Endodermal cell (in vitro differentiated cells): ENCODE data around the gene KCTD3. TPM values are rescaled to one million over a fixed set of nuclear protein-coding genes. Genes with fewer than 3 reads are reported as not detected.

Source experiments
- DNase-seq: peaks from one replicate; pipeline ENCODE4 v3.0.0-alpha.2; 2017
- H3K27ac ChIP-seq: 2 replicates; pipeline ENCODE4 v1.5.1; 2013; ENCODE audit warnings: mild to moderate bottlenecking, low read depth, low read length, moderate library complexity
- H3K27me3 ChIP-seq: 2 replicates; pipeline ENCODE4 v1.6.1; 2013; ENCODE audit warnings: mild to moderate bottlenecking, low read length, moderate library complexity; ENCODE audit not compliant: insufficient read depth, control insufficient read depth, poor library complexity, severe bottlenecking
- H3K36me3 ChIP-seq: 2 replicates; pipeline ENCODE4 v1.7.0; 2013; ENCODE audit warnings: mild to moderate bottlenecking, low read length, moderate library complexity; ENCODE audit not compliant: control insufficient read depth, insufficient read depth
- H3K4me1 ChIP-seq: one replicate; pipeline ENCODE4 v1.7.0; 2013; ENCODE audit warnings: low read length; ENCODE audit not compliant: control insufficient read depth, insufficient read depth
- H3K4me3 ChIP-seq: 2 replicates; pipeline ENCODE4 v1.5.1; 2013; ENCODE audit warnings: mild to moderate bottlenecking, low read length, moderate library complexity
- H3K9ac ChIP-seq: 2 replicates; pipeline ENCODE4 v1.6.1; 2013; ENCODE audit warnings: mild to moderate bottlenecking, low read length, moderate library complexity; ENCODE audit not compliant: poor library complexity, severe bottlenecking; ENCODE audit errors: extremely low read depth
- H3K9me3 ChIP-seq: 2 replicates; pipeline ENCODE4 v1.6.1; 2013; ENCODE audit warnings: mild to moderate bottlenecking, low read length, moderate library complexity; ENCODE audit not compliant: control insufficient read depth
- H3K27ac Mint-ChIP-seq: 2 replicates; pipeline ENCODE4 v1.8.0; 2020; ENCODE audit warnings: mixed read lengths
- H3K27me3 Mint-ChIP-seq: 2 replicates; pipeline ENCODE4 v1.8.0; 2021; ENCODE audit warnings: mild to moderate bottlenecking, mixed read lengths; ENCODE audit not compliant: insufficient read depth
- H3K36me3 Mint-ChIP-seq: 2 replicates; pipeline ENCODE4 v1.8.0; 2020; ENCODE audit warnings: low read depth, mixed read lengths
- H3K4me1 Mint-ChIP-seq: 2 replicates; pipeline ENCODE4 v1.8.0; 2020; ENCODE audit warnings: mixed read lengths
- H3K4me3 Mint-ChIP-seq: 2 replicates; pipeline ENCODE4 v1.8.0; 2020; ENCODE audit warnings: mild to moderate bottlenecking, moderate library complexity, mixed read lengths
- H3K9me3 Mint-ChIP-seq: 2 replicates; pipeline ENCODE4 v1.8.0; 2020; ENCODE audit warnings: mild to moderate bottlenecking, mixed read lengths
- WGBS, 2 experiments: methylation state at CpG; one replicate each; pipeline versions ENCODE4 v1.1.5 to v1.1.7; 2013; ENCODE audit warnings: missing lambda C conversion rate in 2 of 2, mixed read lengths in 1 of 2; ENCODE audit not compliant: insufficient coverage in 1 of 2, insufficient read length in 1 of 2; 5-methylcytosine and 5-hydroxymethylcytosine counted together
- total RNA-seq, 2 donors: library from RNA; stranded (reverse); fragmentation: NEBNext Ultra II Directional in 1 of 2; extraction: Animal tissue kit (Norgen Biotek cat#: 25700) in 1 of 2; gene quantifications; 2 replicates in 1 of 2; 3 replicates in 1 of 2; pipeline ENCODE4 v1.2.1, GENCODE V29; 2021
- TF ChIP-seq, protein P1 (sequence below): fragments of 200-600 bp; sonication (generic); conservative IDR thresholded peaks from 2 replicates; pipeline ENCODE4 v1.5.0; 2021; ENCODE audit warnings: antibody characterized with exemption, mild to moderate bottlenecking

Gene KCTD3
- total RNA-seq, 2 donors from 2014 or later, result 42.2 to 46.5 TPM

DNA sequence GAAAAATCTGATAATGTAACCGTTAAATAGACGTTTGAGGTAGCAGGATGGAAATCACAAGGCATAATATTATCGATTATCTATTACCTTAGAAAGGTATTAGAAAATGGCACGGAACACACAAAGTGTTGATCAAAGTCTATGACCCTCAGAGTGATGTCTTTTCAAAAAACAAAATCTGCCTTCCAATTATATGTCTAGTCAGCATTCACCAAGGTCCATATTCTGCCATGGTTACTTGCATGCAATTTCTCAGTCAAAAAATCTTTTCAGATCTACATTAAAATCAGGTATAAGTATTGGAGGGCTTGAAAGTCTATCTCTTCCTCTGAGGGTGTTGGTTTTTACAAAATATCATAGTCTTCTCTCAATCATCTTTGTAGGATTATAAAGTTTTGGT, 81.9 kb downstream of the KCTD3 start:
- TF ChIP-seq, protein P1, sequence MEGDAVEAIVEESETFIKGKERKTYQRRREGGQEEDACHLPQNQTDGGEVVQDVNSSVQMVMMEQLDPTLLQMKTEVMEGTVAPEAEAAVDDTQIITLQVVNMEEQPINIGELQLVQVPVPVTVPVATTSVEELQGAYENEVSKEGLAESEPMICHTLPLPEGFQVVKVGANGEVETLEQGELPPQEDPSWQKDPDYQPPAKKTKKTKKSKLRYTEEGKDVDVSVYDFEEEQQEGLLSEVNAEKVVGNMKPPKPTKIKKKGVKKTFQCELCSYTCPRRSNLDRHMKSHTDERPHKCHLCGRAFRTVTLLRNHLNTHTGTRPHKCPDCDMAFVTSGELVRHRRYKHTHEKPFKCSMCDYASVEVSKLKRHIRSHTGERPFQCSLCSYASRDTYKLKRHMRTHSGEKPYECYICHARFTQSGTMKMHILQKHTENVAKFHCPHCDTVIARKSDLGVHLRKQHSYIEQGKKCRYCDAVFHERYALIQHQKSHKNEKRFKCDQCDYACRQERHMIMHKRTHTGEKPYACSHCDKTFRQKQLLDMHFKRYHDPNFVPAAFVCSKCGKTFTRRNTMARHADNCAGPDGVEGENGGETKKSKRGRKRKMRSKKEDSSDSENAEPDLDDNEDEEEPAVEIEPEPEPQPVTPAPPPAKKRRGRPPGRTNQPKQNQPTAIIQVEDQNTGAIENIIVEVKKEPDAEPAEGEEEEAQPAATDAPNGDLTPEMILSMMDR, result no peak
- H3K36me3 ChIP-seq, result no peaks in the 10 kb centered on the region
- 92% methylated on average over 3 to 4 of the region's 4 CpGs for WGBS, 2 experiments
- no peak overlapping the region for H3K9ac ChIP-seq
- H3K9me3 ChIP-seq, result no peaks in the 10 kb centered on the region
- H3K4me3 Mint-ChIP-seq, result no peak overlapping the region
- H3K27me3 ChIP-seq, result no peaks in the 10 kb centered on the region
- H3K4me1 Mint-ChIP-seq, result peaks cover 20% of the 10 kb centered on the region
- H3K36me3 Mint-ChIP-seq, result no peaks in the 10 kb centered on the region
- DNase-seq, result no peak
- no peaks in the 10 kb centered on the region for H3K27me3 Mint-ChIP-seq
- no peak overlapping the region for H3K27ac ChIP-seq
- no peaks in the 10 kb centered on the region for H3K4me1 ChIP-seq
- H3K9me3 Mint-ChIP-seq, result no peaks in the 10 kb centered on the region
- H3K27ac Mint-ChIP-seq, result no peak overlapping the region
- H3K4me3 ChIP-seq, result no peak overlapping the region

DNA sequence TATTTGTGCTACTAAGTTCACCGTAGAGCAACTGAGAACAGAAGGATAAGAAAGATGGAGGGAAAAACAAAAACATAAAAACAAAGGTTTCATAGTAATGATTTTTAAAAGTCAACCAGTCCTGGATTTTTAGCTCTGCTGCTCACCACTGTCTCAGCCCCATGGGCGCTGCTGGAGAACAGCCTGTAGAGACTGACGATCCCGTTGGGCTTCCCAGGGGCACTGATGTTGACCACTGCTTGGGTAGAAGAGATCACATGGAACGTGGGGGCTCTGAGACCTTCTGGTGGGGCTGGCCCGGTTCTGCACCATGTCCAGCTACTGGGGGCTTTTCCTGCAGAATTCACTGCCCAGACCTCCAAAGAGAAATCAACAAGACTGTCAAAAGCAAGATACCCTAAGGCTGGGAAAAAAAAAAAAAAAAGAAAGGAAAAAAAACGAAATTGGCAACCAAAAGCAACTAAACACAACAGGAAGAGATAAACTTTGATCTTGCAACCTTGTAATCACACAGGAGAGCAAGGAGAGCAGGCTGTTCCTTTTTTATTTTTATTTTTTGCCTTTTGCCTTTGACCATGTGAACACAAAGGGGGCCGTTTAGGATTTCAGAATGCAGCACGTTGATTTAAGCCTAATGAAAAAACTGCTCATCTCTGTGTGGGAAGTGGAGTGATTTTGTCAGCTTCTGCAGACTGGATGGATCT, 83.5 kb downstream of the KCTD3 start:
- H3K4me1 Mint-ChIP-seq, result peaks cover 20% of the 10 kb centered on the region
- WGBS, 2 experiments, result 56 to 76% methylated on average over 2 to 9 of the region's 9 CpGs
- Histone ChIP-seq H3K27ac (no peak overlapping the region), H3K4me1 (no peaks in the 10 kb centered on the region), H3K9me3 (no peaks in the 10 kb centered on the region), H3K27me3 (no peaks in the 10 kb centered on the region), H3K9ac (no peak overlapping the region), H3K36me3 (no peaks in the 10 kb centered on the region), H3K4me3 (no peak overlapping the region)
- TF ChIP-seq, protein P1, result no peak
- H3K9me3 Mint-ChIP-seq, result no peaks in the 10 kb centered on the region
- no peak for DNase-seq
- H3K27me3 Mint-ChIP-seq, result no peaks in the 10 kb centered on the region
- H3K27ac Mint-ChIP-seq, result no peak overlapping the region
- no peak overlapping the region for H3K4me3 Mint-ChIP-seq
- no peaks in the 10 kb centered on the region for H3K36me3 Mint-ChIP-seq

DNA sequence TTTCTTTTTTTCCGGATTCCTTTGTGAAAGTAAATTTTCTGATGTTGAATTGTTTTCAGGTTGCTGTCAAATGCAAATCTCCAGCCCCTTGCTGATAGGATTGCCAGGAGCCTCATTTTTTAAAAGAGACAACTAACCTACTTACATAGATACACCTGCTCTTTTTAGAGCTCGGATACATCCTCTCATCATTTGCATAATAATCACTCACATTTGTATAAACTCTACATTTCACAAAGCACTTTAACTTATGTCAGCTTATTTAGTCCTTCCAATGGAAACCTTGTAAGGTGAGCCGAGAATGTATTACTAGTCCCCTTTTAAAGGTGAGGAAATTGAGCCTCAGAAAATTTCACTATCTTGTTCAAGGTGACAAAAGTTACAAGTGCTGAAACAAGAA, 84.8 kb downstream of the KCTD3 start:
- Histone ChIP-seq H3K9me3 (no peaks in the 10 kb centered on the region), H3K36me3 (no peaks in the 10 kb centered on the region), H3K27ac (no peak overlapping the region), H3K27me3 (no peaks in the 10 kb centered on the region), H3K4me1 (no peaks in the 10 kb centered on the region), H3K4me3 (no peak overlapping the region), H3K9ac (no peak overlapping the region)
- TF ChIP-seq, protein P1, result no peak
- no peak for DNase-seq
- peaks cover 20% of the 10 kb centered on the region for H3K4me1 Mint-ChIP-seq
- no peak overlapping the region for H3K27ac Mint-ChIP-seq
- no peaks in the 10 kb centered on the region for H3K9me3 Mint-ChIP-seq
- H3K27me3 Mint-ChIP-seq, result no peaks in the 10 kb centered on the region
- no peak overlapping the region for H3K4me3 Mint-ChIP-seq
- no peaks in the 10 kb centered on the region for H3K36me3 Mint-ChIP-seq
- 38 to 51% methylated on average over 2 to 3 of the region's 3 CpGs for WGBS, 2 experiments
